ENCODE measurements around the gene CEP295NL. TPM values are rescaled to one million over a fixed set of nuclear protein-coding genes. Genes with fewer than 3 reads are reported as not detected.

Gene CEP295NL
- polyA plus RNA-seq, 3 donors, result 0.38 to 0.81 TPM; not detected in 1

GRCh38 chr17:78853926-78854394 is 49.0 kb downstream of the CEP295NL start:
- H3K9me3 Mint-ChIP-seq, result no peaks in the 10 kb centered on the region
- TF ChIP-seq CTCF (IDR thresholded peaks at IDR 0.05), result no peak
- intact Hi-C loops (cut with micrococcal nuclease), result no loop called here
- H3K4me3 Mint-ChIP-seq, result no peak overlapping the region
- H3K4me3 ChIP-seq (replicated peaks in 1 of 3; ENCODE audit: low read depth in 2 of 3, low read length in 3 of 3), result no peak overlapping the region
- H3K4me2 ChIP-seq (replicated peaks; ENCODE audit: extremely low read depth, low read length, poor library complexity, severe bottlenecking), result no peak overlapping the region
- DNase-seq, result no peak
- no peaks in the 10 kb centered on the region for H3K27me3 ChIP-seq (ENCODE audit: control insufficient read depth in 2 of 2, insufficient read depth in 2 of 2, low read length in 2 of 2)
- peaks cover 57 to 72% of the 10 kb centered on the region in 2 donors for H3K36me3 Mint-ChIP-seq
- H3K79me2 ChIP-seq (ENCODE audit: insufficient read depth, low read length), result no peaks in the 10 kb centered on the region
- H3K36me3 ChIP-seq (replicated peaks in 1 of 2; ENCODE audit: control insufficient read depth in 1 of 2, insufficient read depth in 2 of 2, low read length in 2 of 2), result peaks cover 53 to 64% of the 10 kb centered on the region in 2 donors
- peaks cover 1 to 3% (median 2%) of the 10 kb centered on the region in 3 donors for H3K27me3 Mint-ChIP-seq (ENCODE audit: low read depth in 3 of 3)
- WGBS (ENCODE audit: insufficient coverage), result 87% methylated on average over 4 of the region's 11 CpGs
- H4K20me1 ChIP-seq (ENCODE audit: insufficient read depth, low read length), result peaks cover 68% of the 10 kb centered on the region
- H3K27ac ChIP-seq (ENCODE audit: low read depth in 1 of 2, low read length in 2 of 2), result peak overlapping the region in 1 of 2 donors; percentile 10
- H3K9ac ChIP-seq (ENCODE audit: insufficient read depth, low read length, poor library complexity, severe bottlenecking), result no peak overlapping the region
- no peaks in the 10 kb centered on the region for H3K4me1 ChIP-seq (ENCODE audit: control insufficient read depth in 1 of 2, insufficient read depth in 2 of 2, low read length in 2 of 2)
- no peaks in the 10 kb centered on the region for H3K4me1 Mint-ChIP-seq
- H2AFZ ChIP-seq (ENCODE audit: insufficient read depth, low read depth, low read length, poor library complexity, severe bottlenecking), result no peak overlapping the region
- peak overlapping the region in 2 of 7 donors; percentile 42 to 58 for H3K27ac Mint-ChIP-seq
- H3K9me3 ChIP-seq (replicated peaks in 1 of 2; ENCODE audit: control insufficient read depth in 1 of 2, insufficient read depth in 1 of 2, low read length in 2 of 2), result no peaks in the 10 kb centered on the region

- no peak overlapping the region for H3K9ac ChIP-seq (ENCODE audit: insufficient read depth, low read length, poor library complexity, severe bottlenecking)
- no peak for TF ChIP-seq CTCF (IDR thresholded peaks at IDR 0.05)
- intact Hi-C loops (cut with micrococcal nuclease), result no loop called here
Observed at GRCh38 chr17:78852709-78853121, 50.3 kb downstream of the CEP295NL start.

More at GRCh38 chr17:78852709-78853121, 50.3 kb downstream of the CEP295NL start:
- H3K36me3 ChIP-seq (replicated peaks in 1 of 2; ENCODE audit: control insufficient read depth in 1 of 2, insufficient read depth in 2 of 2, low read length in 2 of 2), result peaks cover 49 to 54% of the 10 kb centered on the region in 2 donors
- no peak overlapping the region for H3K4me2 ChIP-seq (replicated peaks; ENCODE audit: extremely low read depth, low read length, poor library complexity, severe bottlenecking)
- Mint-ChIP-seq H3K4me1 (no peaks in the 10 kb centered on the region), H3K27me3 (ENCODE audit: low read depth in 3 of 3) (peaks cover 1 to 3% (median 2%) of the 10 kb centered on the region in 3 donors), H3K9me3 (no peaks in the 10 kb centered on the region), H3K4me3 (no peak overlapping the region), H3K27ac (peak overlapping the region in 3 of 7 donors; percentile 7 to 64 (median 57)), H3K36me3 (peaks cover 50 to 62% of the 10 kb centered on the region in 2 donors)
- H3K27me3 ChIP-seq (ENCODE audit: control insufficient read depth in 2 of 2, insufficient read depth in 2 of 2, low read length in 2 of 2), result no peaks in the 10 kb centered on the region
- WGBS (ENCODE audit: insufficient coverage), result 96% methylated on average over 15 of the region's 16 CpGs
- H3K4me1 ChIP-seq (ENCODE audit: control insufficient read depth in 1 of 2, insufficient read depth in 2 of 2, low read length in 2 of 2), result no peaks in the 10 kb centered on the region
- no peak overlapping the region for H3K27ac ChIP-seq (ENCODE audit: low read depth in 1 of 2, low read length in 2 of 2)
- no peak overlapping the region for H3K4me3 ChIP-seq (replicated peaks in 1 of 3; ENCODE audit: low read depth in 2 of 3, low read length in 3 of 3)
- no peak overlapping the region for H2AFZ ChIP-seq (ENCODE audit: insufficient read depth, low read depth, low read length, poor library complexity, severe bottlenecking)
- H4K20me1 ChIP-seq (ENCODE audit: insufficient read depth, low read length), result peaks cover 59% of the 10 kb centered on the region
- no peaks in the 10 kb centered on the region for H3K9me3 ChIP-seq (replicated peaks in 1 of 2; ENCODE audit: control insufficient read depth in 1 of 2, insufficient read depth in 1 of 2, low read length in 2 of 2)
- no peaks in the 10 kb centered on the region for H3K79me2 ChIP-seq (ENCODE audit: insufficient read depth, low read length)
- DNase-seq, result no peak

Measured in CD14-positive monocyte (primary cell).